HepG2 (cell line): ENCODE data around the gene GCDH. TPM values are rescaled to one million over a fixed set of nuclear protein-coding genes. Genes with fewer than 3 reads are reported as not detected.

Experiments
- ARNT ChIP-seq: fragments of 450-650 bp; IDR thresholded peaks from 2 replicates; pipeline ENCODE4 v1.6.1; 2017
- CENPX ChIP-seq: sonication (generic); formaldehyde crosslinking; IDR thresholded peaks from 2 replicates; pipeline ENCODE4 v1.9.0; 2021; ENCODE audit warnings: mild to moderate bottlenecking, missing genetic modification reagents, moderate library complexity
- MIER3 ChIP-seq: IDR thresholded peaks from 2 replicates; pipeline ENCODE4 v1.6.1; 2016; ENCODE audit warnings: missing compliant biosample characterization, borderline replicate concordance
- NFIC ChIP-seq: IDR thresholded peaks from 2 replicates; pipeline ENCODE4 v1.6.1; 2012; ENCODE audit warnings: mild to moderate bottlenecking, low read length, inconsistent platforms
- SUZ12 ChIP-seq: fragments of 150-350 bp; IDR thresholded peaks from 2 replicates; pipeline ENCODE4 v1.6.1; 2014; ENCODE audit warnings: low read depth, low read length
- YEATS4 ChIP-seq: sonication (generic); formaldehyde crosslinking; IDR thresholded peaks from 2 replicates; pipeline ENCODE4 v1.4.0; 2020; ENCODE audit warnings: missing genetic modification reagents, borderline replicate concordance
- ZBTB38 ChIP-seq: sonication (generic); formaldehyde crosslinking; IDR thresholded peaks from 2 replicates; pipeline ENCODE4 v1.5.1; 2020; ENCODE audit warnings: mild to moderate bottlenecking, missing genetic modification reagents
- ZBTB39 ChIP-seq: sonication (generic); formaldehyde crosslinking; IDR thresholded peaks from 2 replicates; pipeline ENCODE4 v1.5.0; 2020; ENCODE audit warnings: missing genetic modification reagents
- ZNF337 ChIP-seq: sonication (generic); formaldehyde crosslinking; IDR thresholded peaks from 2 replicates; pipeline ENCODE4 v1.5.1; 2020; ENCODE audit warnings: missing genetic modification reagents, low read depth, mild to moderate bottlenecking, borderline replicate concordance
- ZNF546 ChIP-seq: sonication (generic); formaldehyde crosslinking; conservative IDR thresholded peaks from 2 replicates; pipeline ENCODE4 v1.8.1; 2023; ENCODE audit warnings: mild to moderate bottlenecking, missing genetic modification reagents
- ZNF644 ChIP-seq: IDR thresholded peaks from 2 replicates; pipeline ENCODE4 v1.6.1; 2016; ENCODE audit warnings: low read depth
- ZNF703 ChIP-seq: sonication (generic); formaldehyde crosslinking; IDR thresholded peaks from 2 replicates; pipeline ENCODE4 v1.5.1; 2020; ENCODE audit warnings: missing genetic modification reagents, mild to moderate bottlenecking, moderate library complexity, borderline replicate concordance
- polyA plus RNA-seq, 8 experiments: library from polyadenylated mRNA; depleted of rRNA in 3 of 8; stranded (reverse) in 7 of 8; unstranded in 1 of 8; fragments of >200 nt; fragmentation: Illumina TruSeq in 4 of 8; extraction: Trizol in 4 of 8; gene quantifications; 2 replicates each; pipeline versions ENCODE4 v1.2.1 to v1.2.3, GENCODE V29; 2011 to 2016; ENCODE audit warnings: low read depth in 4 of 8, missing spikeins in 1 of 8, mixed read lengths in 1 of 8; ENCODE audit not compliant: insufficient read depth in 1 of 8
- total RNA-seq, 5 experiments: library from RNA; depleted of rRNA; stranded (reverse); fragments of >200 nt; fragmentation: Illumina TruSeq; extraction: Trizol; gene quantifications; 2 replicates each; pipeline ENCODE4 v1.2.3, GENCODE V29; 2016; ENCODE audit warnings: low read depth in 1 of 5
- TF ChIP-seq, protein P1 (sequence below): sonication (generic); formaldehyde crosslinking; IDR thresholded peaks from 2 replicates; pipeline ENCODE4 v1.8.0; 2022; ENCODE audit warnings: missing genetic modification reagents, mild to moderate bottlenecking, borderline replicate concordance
- TF ChIP-seq, protein P2 (sequence below), 2 experiments: sonication (generic) in 1 of 2; formaldehyde crosslinking in 1 of 2; IDR thresholded peaks; 2 replicates each; pipeline versions ENCODE4 v1.5.1 to v1.6.1; 2011 to 2020; ENCODE audit warnings: borderline replicate concordance in 1 of 2, low read depth in 1 of 2, low read length in 1 of 2, mild to moderate bottlenecking in 1 of 2, missing genetic modification reagents in 1 of 2, moderate library complexity in 1 of 2
- TF ChIP-seq, protein P3 (sequence below): sonication (generic); formaldehyde crosslinking; IDR thresholded peaks from 2 replicates; pipeline ENCODE4 v1.8.0; 2022; ENCODE audit warnings: missing genetic modification reagents, mild to moderate bottlenecking, moderate library complexity, borderline replicate concordance
- TF ChIP-seq, protein P4 (sequence below), 2 experiments: IDR thresholded peaks; 2 replicates each; pipeline ENCODE4 v1.6.1; 2011 to 2012; ENCODE audit warnings: low read length in 2 of 2, borderline replicate concordance in 1 of 2, low read depth in 1 of 2, mild to moderate bottlenecking in 1 of 2, moderate library complexity in 1 of 2

GCDH gene
- total and polyA plus RNA-seq, 2 of the 13 experiments (the other 11 are each of a cell fraction or from before 2014, with no cell fraction given), result 15.1 to 38.0 TPM

DNA sequence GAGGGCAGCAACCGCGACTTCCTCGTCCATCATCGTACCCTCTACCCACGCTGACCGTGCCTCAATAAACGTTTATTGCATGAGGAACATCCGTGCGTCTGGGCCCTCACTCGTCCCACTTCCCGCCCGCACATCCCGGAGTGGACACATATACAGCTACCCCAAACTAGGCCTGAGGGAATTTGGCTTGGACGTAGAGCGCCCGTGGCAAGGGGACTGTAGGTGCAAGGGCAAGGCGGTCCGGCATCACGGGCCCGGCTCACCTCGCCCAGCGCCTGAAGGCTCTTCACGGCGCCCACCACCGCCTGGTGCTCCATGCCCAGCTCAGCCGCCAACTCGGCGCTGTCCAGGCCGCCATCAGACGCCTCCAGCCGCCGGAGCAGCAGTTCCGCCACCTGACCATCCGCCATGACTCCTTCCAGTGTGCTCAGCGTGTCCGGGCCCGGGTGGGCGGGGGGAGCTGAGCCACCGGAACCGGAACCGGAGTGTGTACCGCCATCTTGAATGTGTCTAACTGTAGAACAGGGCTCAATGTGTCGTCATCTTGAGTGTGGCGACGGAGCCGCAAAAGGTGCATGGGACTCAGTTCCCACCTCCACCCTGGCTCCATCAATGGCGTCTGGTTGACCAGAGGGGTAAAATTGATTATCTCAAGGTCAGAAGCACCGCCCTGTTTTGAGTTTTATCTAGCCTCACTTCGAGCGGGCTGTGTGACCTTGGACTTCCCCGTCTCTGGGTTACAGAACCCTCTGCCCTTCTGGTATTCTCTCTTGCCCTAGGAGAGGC lies 42.5 kb downstream of the GCDH start, which contains the start of gene FARSA (continued):
- TF ChIP-seq, protein P1, sequence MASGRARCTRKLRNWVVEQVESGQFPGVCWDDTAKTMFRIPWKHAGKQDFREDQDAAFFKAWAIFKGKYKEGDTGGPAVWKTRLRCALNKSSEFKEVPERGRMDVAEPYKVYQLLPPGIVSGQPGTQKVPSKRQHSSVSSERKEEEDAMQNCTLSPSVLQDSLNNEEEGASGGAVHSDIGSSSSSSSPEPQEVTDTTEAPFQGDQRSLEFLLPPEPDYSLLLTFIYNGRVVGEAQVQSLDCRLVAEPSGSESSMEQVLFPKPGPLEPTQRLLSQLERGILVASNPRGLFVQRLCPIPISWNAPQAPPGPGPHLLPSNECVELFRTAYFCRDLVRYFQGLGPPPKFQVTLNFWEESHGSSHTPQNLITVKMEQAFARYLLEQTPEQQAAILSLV (CRISPR knock-in tag), result peak; percentile 73; the same call in 1 of the 2 replicates
- TF ChIP-seq, protein P2, sequence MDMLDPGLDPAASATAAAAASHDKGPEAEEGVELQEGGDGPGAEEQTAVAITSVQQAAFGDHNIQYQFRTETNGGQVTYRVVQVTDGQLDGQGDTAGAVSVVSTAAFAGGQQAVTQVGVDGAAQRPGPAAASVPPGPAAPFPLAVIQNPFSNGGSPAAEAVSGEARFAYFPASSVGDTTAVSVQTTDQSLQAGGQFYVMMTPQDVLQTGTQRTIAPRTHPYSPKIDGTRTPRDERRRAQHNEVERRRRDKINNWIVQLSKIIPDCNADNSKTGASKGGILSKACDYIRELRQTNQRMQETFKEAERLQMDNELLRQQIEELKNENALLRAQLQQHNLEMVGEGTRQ (IDR thresholded peaks at IDR 0.05; ENCODE audit: low read depth, low read length), result no peak
- TF ChIP-seq, protein P2 (CRISPR knock-in tag; IDR thresholded peaks at IDR 0.05; ENCODE audit: borderline replicate concordance), result peak; percentile 46; the same call in 1 of the 2 replicates
- TF ChIP-seq ZNF337 (CRISPR knock-in tag), result no peak
- TF ChIP-seq YEATS4, result peak; percentile 80; the same call in 1 of the 2 replicates
- TF ChIP-seq SUZ12, result no peak
- TF ChIP-seq, protein P3, sequence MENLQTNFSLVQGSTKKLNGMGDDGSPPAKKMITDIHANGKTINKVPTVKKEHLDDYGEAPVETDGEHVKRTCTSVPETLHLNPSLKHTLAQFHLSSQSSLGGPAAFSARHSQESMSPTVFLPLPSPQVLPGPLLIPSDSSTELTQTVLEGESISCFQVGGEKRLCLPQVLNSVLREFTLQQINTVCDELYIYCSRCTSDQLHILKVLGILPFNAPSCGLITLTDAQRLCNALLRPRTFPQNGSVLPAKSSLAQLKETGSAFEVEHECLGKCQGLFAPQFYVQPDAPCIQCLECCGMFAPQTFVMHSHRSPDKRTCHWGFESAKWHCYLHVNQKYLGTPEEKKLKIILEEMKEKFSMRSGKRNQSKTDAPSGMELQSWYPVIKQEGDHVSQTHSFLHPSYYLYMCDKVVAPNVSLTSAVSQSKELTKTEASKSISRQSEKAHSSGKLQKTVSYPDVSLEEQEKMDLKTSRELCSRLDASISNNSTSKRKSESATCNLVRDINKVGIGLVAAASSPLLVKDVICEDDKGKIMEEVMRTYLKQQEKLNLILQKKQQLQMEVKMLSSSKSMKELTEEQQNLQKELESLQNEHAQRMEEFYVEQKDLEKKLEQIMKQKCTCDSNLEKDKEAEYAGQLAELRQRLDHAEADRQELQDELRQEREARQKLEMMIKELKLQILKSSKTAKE, result no peak
- peak; percentile 69; the same call in 1 of the 2 replicates for TF ChIP-seq ZBTB38
- TF ChIP-seq CENPX (CRISPR knock-in tag), result no peak
- TF ChIP-seq ZNF703 (CRISPR knock-in tag), result no peak
- TF ChIP-seq ARNT, result no peak
- TF ChIP-seq, protein P4, sequence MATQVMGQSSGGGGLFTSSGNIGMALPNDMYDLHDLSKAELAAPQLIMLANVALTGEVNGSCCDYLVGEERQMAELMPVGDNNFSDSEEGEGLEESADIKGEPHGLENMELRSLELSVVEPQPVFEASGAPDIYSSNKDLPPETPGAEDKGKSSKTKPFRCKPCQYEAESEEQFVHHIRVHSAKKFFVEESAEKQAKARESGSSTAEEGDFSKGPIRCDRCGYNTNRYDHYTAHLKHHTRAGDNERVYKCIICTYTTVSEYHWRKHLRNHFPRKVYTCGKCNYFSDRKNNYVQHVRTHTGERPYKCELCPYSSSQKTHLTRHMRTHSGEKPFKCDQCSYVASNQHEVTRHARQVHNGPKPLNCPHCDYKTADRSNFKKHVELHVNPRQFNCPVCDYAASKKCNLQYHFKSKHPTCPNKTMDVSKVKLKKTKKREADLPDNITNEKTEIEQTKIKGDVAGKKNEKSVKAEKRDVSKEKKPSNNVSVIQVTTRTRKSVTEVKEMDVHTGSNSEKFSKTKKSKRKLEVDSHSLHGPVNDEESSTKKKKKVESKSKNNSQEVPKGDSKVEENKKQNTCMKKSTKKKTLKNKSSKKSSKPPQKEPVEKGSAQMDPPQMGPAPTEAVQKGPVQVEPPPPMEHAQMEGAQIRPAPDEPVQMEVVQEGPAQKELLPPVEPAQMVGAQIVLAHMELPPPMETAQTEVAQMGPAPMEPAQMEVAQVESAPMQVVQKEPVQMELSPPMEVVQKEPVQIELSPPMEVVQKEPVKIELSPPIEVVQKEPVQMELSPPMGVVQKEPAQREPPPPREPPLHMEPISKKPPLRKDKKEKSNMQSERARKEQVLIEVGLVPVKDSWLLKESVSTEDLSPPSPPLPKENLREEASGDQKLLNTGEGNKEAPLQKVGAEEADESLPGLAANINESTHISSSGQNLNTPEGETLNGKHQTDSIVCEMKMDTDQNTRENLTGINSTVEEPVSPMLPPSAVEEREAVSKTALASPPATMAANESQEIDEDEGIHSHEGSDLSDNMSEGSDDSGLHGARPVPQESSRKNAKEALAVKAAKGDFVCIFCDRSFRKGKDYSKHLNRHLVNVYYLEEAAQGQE (IDR thresholded peaks at IDR 0.05; ENCODE audit: borderline replicate concordance in 1 of 2, low read depth in 1 of 2, low read length in 2 of 2), result peak in 1 of 2 experiments; percentile 43; a peak in 1 of 4 replicates
- TF ChIP-seq NFIC, result no peak
- no peak for TF ChIP-seq ZBTB39 (CRISPR knock-in tag)
- no peak for TF ChIP-seq ZNF546 (CRISPR knock-in tag)
- peak; percentile 22; the same call in 1 of the 2 replicates for TF ChIP-seq MIER3 (CRISPR knock-in tag)
- TF ChIP-seq ZNF644 (CRISPR knock-in tag), result peak; percentile 57; the same call in 1 of the 2 replicates
